ENCODE results near the gene AFF3. TPM values are rescaled to one million over a fixed set of nuclear protein-coding genes. Genes with fewer than 3 reads are reported as not detected.

The AFF3 gene
- total RNA-seq, 3 donors from 2014 or later (not counting 1 experiment from before 2014, with no cell fraction given): 4.6 to 9.6 (median 5.6) TPM

DNA sequence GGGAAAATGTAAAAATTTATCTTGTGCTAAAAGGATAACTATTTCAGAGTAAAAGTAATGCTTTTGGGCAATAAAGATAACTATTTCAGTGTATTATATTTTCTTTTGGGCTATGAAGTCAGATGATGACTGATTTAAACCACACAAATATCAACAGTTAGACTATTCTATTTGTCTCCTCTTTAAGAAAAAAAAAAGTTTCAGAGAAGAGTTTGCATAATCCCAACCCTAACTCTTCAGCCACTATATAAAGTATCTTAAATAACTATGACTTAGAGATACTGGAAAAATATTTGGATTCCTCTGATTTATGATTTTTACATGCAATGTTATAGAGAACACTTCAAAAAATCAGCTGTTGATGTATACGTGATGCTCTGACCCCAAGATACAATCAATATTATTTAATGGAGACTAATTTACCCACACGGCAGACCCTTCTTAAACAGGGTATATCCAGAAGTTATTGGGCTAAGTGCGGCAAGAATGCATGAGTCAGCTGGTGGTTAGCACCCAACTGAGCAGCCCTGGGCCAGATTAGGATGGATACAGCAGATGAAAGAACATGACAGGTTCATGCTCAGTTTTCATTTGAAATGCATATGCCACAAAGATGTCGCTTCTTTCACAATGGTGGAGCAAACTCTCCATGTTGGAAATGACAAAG, 279.0 kb downstream of the AFF3 start:
- 89% methylated on average over 4 of the region's 4 CpGs for WGBS (ENCODE audit: insufficient coverage)

DNA sequence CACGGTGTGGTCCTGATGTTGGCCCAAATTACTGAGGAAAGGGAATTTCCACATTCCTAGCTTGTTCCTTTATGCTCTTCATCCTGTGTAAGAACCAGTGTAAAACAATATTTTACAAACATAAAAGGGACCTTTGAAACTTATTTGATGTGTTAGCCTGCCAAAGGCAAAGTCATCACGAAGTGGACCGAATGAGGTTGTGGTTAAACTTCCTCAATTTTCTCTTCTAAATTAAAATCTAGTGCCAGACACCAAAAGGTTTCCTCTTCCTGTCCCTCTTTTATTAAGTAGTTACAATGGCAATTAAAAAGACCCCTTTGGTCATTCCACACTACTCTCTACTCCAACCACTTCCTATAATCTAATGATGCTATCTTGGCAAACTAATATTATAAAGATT, 279.8 kb downstream of the AFF3 start:
- ATAC-seq: no peak
- Histone ChIP-seq H3K36me3 (ENCODE audit: control insufficient read depth, insufficient read depth, low read length) (no peaks in the 10 kb centered on the region), H3K9me3 (ENCODE audit: control insufficient read depth, insufficient read depth, low read length) (no peaks in the 10 kb centered on the region), H3K27me3 (ENCODE audit: control insufficient read depth, insufficient read depth, low read length) (no peaks in the 10 kb centered on the region), H3K4me3 (ENCODE audit: low read length) (no peak overlapping the region), H3K4me1 (ENCODE audit: control insufficient read depth, insufficient read depth, low read length) (peaks cover 5% of the 10 kb centered on the region), H3K27ac (ENCODE audit: low read length) (no peak overlapping the region)
- H3K4me3 Mint-ChIP-seq: no peak overlapping the region
- TF ChIP-seq, protein P1, sequence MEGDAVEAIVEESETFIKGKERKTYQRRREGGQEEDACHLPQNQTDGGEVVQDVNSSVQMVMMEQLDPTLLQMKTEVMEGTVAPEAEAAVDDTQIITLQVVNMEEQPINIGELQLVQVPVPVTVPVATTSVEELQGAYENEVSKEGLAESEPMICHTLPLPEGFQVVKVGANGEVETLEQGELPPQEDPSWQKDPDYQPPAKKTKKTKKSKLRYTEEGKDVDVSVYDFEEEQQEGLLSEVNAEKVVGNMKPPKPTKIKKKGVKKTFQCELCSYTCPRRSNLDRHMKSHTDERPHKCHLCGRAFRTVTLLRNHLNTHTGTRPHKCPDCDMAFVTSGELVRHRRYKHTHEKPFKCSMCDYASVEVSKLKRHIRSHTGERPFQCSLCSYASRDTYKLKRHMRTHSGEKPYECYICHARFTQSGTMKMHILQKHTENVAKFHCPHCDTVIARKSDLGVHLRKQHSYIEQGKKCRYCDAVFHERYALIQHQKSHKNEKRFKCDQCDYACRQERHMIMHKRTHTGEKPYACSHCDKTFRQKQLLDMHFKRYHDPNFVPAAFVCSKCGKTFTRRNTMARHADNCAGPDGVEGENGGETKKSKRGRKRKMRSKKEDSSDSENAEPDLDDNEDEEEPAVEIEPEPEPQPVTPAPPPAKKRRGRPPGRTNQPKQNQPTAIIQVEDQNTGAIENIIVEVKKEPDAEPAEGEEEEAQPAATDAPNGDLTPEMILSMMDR (IDR thresholded peaks at IDR 0.05): no peak
- no peaks in the 10 kb centered on the region for H3K9me3 Mint-ChIP-seq
- H3K27ac Mint-ChIP-seq: no peak overlapping the region
- intact Hi-C loops (cut with micrococcal nuclease): no loop called here
- H3K36me3 Mint-ChIP-seq: no peaks in the 10 kb centered on the region
- no peaks in the 10 kb centered on the region for H3K4me1 Mint-ChIP-seq
- no peaks in the 10 kb centered on the region for H3K27me3 Mint-ChIP-seq (ENCODE audit: low read depth in 2 of 2)
- WGBS (ENCODE audit: insufficient coverage): 0% methylated on average over 3 of the region's 3 CpGs
- DNase-seq: no peak

More for the DNA sequence above, 279.0 kb downstream of the AFF3 start:
- no peak for ATAC-seq
- intact Hi-C loops (cut with micrococcal nuclease): no loop called here
- Mint-ChIP-seq H3K4me3 (no peak overlapping the region), H3K4me1 (peaks cover 0 to 7% of the 10 kb centered on the region in 2 donors), H3K27ac (no peak overlapping the region), H3K27me3 (ENCODE audit: low read depth in 2 of 2) (no peaks in the 10 kb centered on the region), H3K9me3 (no peaks in the 10 kb centered on the region), H3K36me3 (no peaks in the 10 kb centered on the region)
- Histone ChIP-seq H3K36me3 (ENCODE audit: control insufficient read depth, insufficient read depth, low read length) (no peaks in the 10 kb centered on the region), H3K4me1 (ENCODE audit: control insufficient read depth, insufficient read depth, low read length) (peaks cover 5% of the 10 kb centered on the region), H3K9me3 (ENCODE audit: control insufficient read depth, insufficient read depth, low read length) (no peaks in the 10 kb centered on the region), H3K27ac (ENCODE audit: low read length) (no peak overlapping the region), H3K4me3 (ENCODE audit: low read length) (no peak overlapping the region), H3K27me3 (ENCODE audit: control insufficient read depth, insufficient read depth, low read length) (no peaks in the 10 kb centered on the region)
- TF ChIP-seq, protein P1 (IDR thresholded peaks at IDR 0.05): no peak
- DNase-seq: no peak

DNA sequence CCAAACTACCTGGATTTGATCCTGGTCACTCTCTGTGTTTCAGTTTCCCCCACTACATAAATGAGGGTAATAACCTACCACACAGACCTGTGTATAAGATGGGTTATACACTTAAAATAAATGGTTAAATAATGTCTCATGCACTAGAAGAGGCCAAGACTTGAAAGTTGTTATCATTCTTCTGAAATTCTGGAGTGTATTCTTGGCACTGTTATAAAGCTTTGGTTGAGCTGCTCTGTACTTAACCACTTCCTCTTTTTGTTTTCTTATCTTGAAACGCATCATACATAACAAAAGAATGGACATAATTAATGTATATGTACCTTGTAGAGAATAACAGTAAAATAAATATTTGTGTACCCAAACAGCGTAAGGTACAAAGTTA, 281.0 kb downstream of the AFF3 start:
- H3K27me3 ChIP-seq (ENCODE audit: control insufficient read depth, insufficient read depth, low read length): no peaks in the 10 kb centered on the region
- Mint-ChIP-seq H3K4me3 (no peak overlapping the region), H3K9me3 (no peaks in the 10 kb centered on the region), H3K27ac (no peak overlapping the region), H3K36me3 (no peaks in the 10 kb centered on the region), H3K27me3 (ENCODE audit: low read depth in 2 of 2) (no peaks in the 10 kb centered on the region), H3K4me1 (no peaks in the 10 kb centered on the region)
- peaks cover 5% of the 10 kb centered on the region for H3K4me1 ChIP-seq (ENCODE audit: control insufficient read depth, insufficient read depth, low read length)
- TF ChIP-seq, protein P1 (IDR thresholded peaks at IDR 0.05): no peak
- no peaks in the 10 kb centered on the region for H3K36me3 ChIP-seq (ENCODE audit: control insufficient read depth, insufficient read depth, low read length)
- H3K9me3 ChIP-seq (ENCODE audit: control insufficient read depth, insufficient read depth, low read length): no peaks in the 10 kb centered on the region
- intact Hi-C loops (cut with micrococcal nuclease): no loop called here
- 40% methylated on average over 1 of the region's 2 CpGs for WGBS (ENCODE audit: insufficient coverage)
- no peak overlapping the region for H3K4me3 ChIP-seq (ENCODE audit: low read length)
- no peak overlapping the region for H3K27ac ChIP-seq (ENCODE audit: low read length)
- no peak for ATAC-seq
- DNase-seq: no peak

All from natural killer cell (primary cell).